Testis (tissue), 2 donors: ENCODE data around the gene CTAGE6.
"Not testable (repeated sequence)": the region's sequence is repeated elsewhere in the genome, so short reads cannot be mapped to it uniquely, and the experiment has no call there.

Source experiments
- CTCF ChIP-seq, 3 experiments: fragments of 450-650 bp in 2 of 3; fragments of 200-600 bp in 1 of 3; sonication (generic) in 1 of 3; IDR thresholded peaks; one replicate each; pipeline ENCODE4 v1.5.1; 2016 to 2019; ENCODE audit warnings: antibody characterized with exemption in 3 of 3, mild to moderate bottlenecking in 2 of 3, moderate library complexity in 1 of 3
- POLR2A ChIP-seq: fragments of 450-650 bp; IDR thresholded peaks from one replicate; pipeline ENCODE4 v1.6.1; 2017; ENCODE audit warnings: antibody characterized with exemption, mild to moderate bottlenecking, moderate library complexity

DNA sequence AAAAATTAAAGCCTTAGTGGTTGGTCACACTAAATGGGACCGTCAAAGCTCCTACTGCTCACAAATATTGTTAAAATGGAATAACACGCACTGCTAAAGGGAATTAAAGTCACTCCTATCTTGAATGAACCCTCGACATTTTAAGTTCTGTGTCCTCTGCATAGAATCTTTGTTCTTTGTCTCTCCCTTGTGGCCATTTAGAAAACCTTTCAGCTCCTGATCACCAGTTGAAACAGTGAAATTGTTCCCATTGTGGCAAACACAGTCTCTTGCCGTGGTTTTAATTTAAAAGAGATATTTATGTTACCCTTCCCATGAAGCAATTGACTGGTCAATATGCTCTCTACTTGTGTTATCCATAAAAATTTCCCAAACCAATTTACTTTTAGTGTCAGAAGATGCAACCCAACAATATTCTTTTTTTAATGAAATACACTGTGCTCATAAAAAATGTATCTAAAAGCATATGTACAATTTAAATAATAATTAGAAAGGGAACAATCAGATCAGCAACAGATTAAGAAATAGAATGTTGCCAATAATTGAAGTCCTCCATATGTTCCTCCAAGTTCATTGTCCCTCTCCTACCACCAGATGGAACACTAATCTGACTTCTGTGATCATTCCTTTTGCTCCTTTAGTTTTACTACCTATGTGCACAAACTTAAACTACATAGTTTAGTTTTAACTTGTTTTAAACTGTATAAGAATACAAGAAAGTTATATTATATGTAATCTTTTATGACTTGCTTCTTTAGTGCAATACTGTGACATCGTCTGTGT, 20.3 kb downstream of the CTAGE6 start:
- TF ChIP-seq CTCF (IDR thresholded peaks at IDR 0.05): peak in 2 of 3 experiments; percentile 44 to 50
- TF ChIP-seq POLR2A: not testable (repeated sequence)
